Measurements from ENCODE around the gene MECP2.

DNA sequence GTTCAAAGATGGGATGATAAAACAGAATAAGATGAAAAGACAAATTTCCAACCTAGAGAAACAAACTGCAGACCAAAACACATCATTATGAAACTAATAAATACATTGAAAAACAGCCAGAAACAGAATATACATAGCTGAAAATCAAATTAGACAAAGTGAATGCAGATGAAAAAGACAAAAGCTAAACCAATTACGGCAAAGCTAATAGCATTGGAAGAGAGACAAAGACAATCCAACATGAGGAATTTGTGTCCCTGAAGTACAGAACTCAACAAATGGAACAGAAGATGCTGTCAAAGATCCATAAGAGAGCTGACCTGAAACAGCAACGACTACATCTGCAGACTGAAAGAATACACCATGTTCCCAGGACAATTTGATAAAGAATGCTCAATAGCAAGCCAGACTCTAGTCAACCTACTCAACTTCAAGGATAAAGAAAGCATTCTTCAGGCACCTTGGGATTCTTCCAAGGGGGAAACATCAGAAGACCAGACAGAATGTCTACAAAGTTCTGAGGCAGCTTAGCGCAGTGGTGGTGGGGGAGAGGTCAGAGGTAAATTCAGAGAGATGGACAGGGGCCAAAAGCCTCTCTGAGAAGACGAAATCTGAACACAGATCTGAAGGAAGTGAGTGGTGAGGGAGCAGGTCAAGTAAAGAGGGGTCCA, 50.4 kb downstream of the MECP2 start:
- TF ChIP-seq POLR2A (IDR thresholded peaks at IDR 0.05) (no peak), POLR2AphosphoS5 (IDR thresholded peaks at IDR 0.05) (no peak)
- TF ChIP-seq, protein P1, sequence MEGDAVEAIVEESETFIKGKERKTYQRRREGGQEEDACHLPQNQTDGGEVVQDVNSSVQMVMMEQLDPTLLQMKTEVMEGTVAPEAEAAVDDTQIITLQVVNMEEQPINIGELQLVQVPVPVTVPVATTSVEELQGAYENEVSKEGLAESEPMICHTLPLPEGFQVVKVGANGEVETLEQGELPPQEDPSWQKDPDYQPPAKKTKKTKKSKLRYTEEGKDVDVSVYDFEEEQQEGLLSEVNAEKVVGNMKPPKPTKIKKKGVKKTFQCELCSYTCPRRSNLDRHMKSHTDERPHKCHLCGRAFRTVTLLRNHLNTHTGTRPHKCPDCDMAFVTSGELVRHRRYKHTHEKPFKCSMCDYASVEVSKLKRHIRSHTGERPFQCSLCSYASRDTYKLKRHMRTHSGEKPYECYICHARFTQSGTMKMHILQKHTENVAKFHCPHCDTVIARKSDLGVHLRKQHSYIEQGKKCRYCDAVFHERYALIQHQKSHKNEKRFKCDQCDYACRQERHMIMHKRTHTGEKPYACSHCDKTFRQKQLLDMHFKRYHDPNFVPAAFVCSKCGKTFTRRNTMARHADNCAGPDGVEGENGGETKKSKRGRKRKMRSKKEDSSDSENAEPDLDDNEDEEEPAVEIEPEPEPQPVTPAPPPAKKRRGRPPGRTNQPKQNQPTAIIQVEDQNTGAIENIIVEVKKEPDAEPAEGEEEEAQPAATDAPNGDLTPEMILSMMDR (IDR thresholded peaks at IDR 0.05), result no peak
